Subcutaneous abdominal adipose tissue (tissue), 5 donors: ENCODE results near the gene PHYKPL.

Experiments used
- H3K27ac ChIP-seq: one replicate; pipeline ENCODE4 v1.7.0; 2013; ENCODE audit warnings: low read depth, mild to moderate bottlenecking, inconsistent platforms, low read length, moderate library complexity
- H3K27me3 ChIP-seq, 5 donors: one replicate each; pipeline ENCODE4 v1.7.0; 2013; ENCODE audit warnings: low read length in 5 of 5, inconsistent platforms in 1 of 5; ENCODE audit not compliant: control insufficient read depth in 5 of 5, insufficient read depth in 4 of 5
- H3K36me3 ChIP-seq, 5 donors: one replicate each; pipeline ENCODE4 v1.7.0; 2013; ENCODE audit warnings: low read length in 5 of 5; ENCODE audit not compliant: control insufficient read depth in 5 of 5, insufficient read depth in 5 of 5
- H3K4me1 ChIP-seq, 5 donors: one replicate each; pipeline ENCODE4 v1.7.0; 2013; ENCODE audit warnings: low read length in 5 of 5, mild to moderate bottlenecking in 3 of 5, moderate library complexity in 1 of 5; ENCODE audit not compliant: control insufficient read depth in 5 of 5, insufficient read depth in 5 of 5
- H3K4me3 ChIP-seq, 5 donors: one replicate each; pipeline ENCODE4 v1.7.0; 2013; ENCODE audit warnings: low read length in 5 of 5, low read depth in 1 of 5
- H3K9ac ChIP-seq, 5 donors: one replicate each; pipeline ENCODE4 v1.7.0; 2013; ENCODE audit warnings: low read length in 5 of 5, mild to moderate bottlenecking in 4 of 5, moderate library complexity in 3 of 5
- H3K9me3 ChIP-seq, 5 donors: one replicate each; pipeline ENCODE4 v1.7.0; 2013; ENCODE audit warnings: low read length in 5 of 5; ENCODE audit not compliant: control insufficient read depth in 5 of 5
- donor health status: healthy.
- donor health status: healthy.
- donor health status: healthy.
- donor health status: healthy.
- donor health status: healthy.

PHYKPL gene

GRCh38 chr5:178274781-178275537 lies 42.4 kb upstream of the PHYKPL start:
- H3K9me3 ChIP-seq, result peaks cover 0 to 12% (median 10%) of the 10 kb centered on the region in 5 donors
- peaks cover 0 to 37% (median 28%) of the 10 kb centered on the region in 5 donors for H3K4me1 ChIP-seq
- peaks cover 7 to 23% (median 16%) of the 10 kb centered on the region in 5 donors for H3K27me3 ChIP-seq
- no peaks in the 10 kb centered on the region for H3K36me3 ChIP-seq
- no peak overlapping the region for H3K4me3 ChIP-seq
- H3K27ac ChIP-seq, result no peak overlapping the region
- no peak overlapping the region for H3K9ac ChIP-seq

GRCh38 chr5:178273665-178274541 lies 41.3 kb upstream of the PHYKPL start:
- Histone ChIP-seq H3K27me3 (peaks cover 4 to 19% (median 11%) of the 10 kb centered on the region in 5 donors), H3K4me1 (peaks cover 0 to 33% (median 26%) of the 10 kb centered on the region in 5 donors), H3K36me3 (no peaks in the 10 kb centered on the region), H3K9ac (no peak overlapping the region), H3K4me3 (no peak overlapping the region), H3K27ac (no peak overlapping the region), H3K9me3 (peaks cover 0 to 12% (median 10%) of the 10 kb centered on the region in 5 donors)

GRCh38 chr5:178273041-178273440 lies 40.4 kb upstream of the PHYKPL start:
- Histone ChIP-seq H3K9me3 (peaks cover 0 to 12% (median 10%) of the 10 kb centered on the region in 5 donors), H3K36me3 (no peaks in the 10 kb centered on the region), H3K27me3 (peaks cover 0 to 12% (median 4%) of the 10 kb centered on the region in 5 donors), H3K27ac (no peak overlapping the region), H3K4me1 (peaks cover 0 to 33% (median 26%) of the 10 kb centered on the region in 5 donors), H3K4me3 (no peak overlapping the region), H3K9ac (no peak overlapping the region)

GRCh38 chr5:178272591-178272990 lies 40.0 kb upstream of the PHYKPL start:
- no peak overlapping the region for H3K9ac ChIP-seq
- H3K4me1 ChIP-seq, result peaks cover 0 to 33% (median 26%) of the 10 kb centered on the region in 5 donors
- H3K4me3 ChIP-seq, result no peak overlapping the region
- H3K27me3 ChIP-seq, result peaks cover 0 to 8% (median 0%) of the 10 kb centered on the region in 5 donors
- H3K27ac ChIP-seq, result no peak overlapping the region
- peaks cover 0 to 12% (median 10%) of the 10 kb centered on the region in 5 donors for H3K9me3 ChIP-seq
- H3K36me3 ChIP-seq, result no peaks in the 10 kb centered on the region

- no peak overlapping the region for H3K9ac ChIP-seq
- H3K36me3 ChIP-seq, result no peaks in the 10 kb centered on the region
- no peak overlapping the region for H3K27ac ChIP-seq
- H3K9me3 ChIP-seq, result peaks cover 0 to 12% (median 10%) of the 10 kb centered on the region in 5 donors
- peaks cover 0 to 7% (median 0%) of the 10 kb centered on the region in 5 donors for H3K27me3 ChIP-seq
- no peak overlapping the region for H3K4me3 ChIP-seq
- peaks cover 0 to 33% (median 26%) of the 10 kb centered on the region in 5 donors for H3K4me1 ChIP-seq
These were observed 39.3 kb upstream of the PHYKPL start for GRCh38 chr5:178271726-178272479.

GRCh38 chr5:178271231-178271630 lies 38.6 kb upstream of the PHYKPL start:
- Histone ChIP-seq H3K4me3 (no peak overlapping the region), H3K36me3 (no peaks in the 10 kb centered on the region), H3K9ac (no peak overlapping the region), H3K4me1 (peaks cover 0 to 33% (median 26%) of the 10 kb centered on the region in 5 donors), H3K27ac (no peak overlapping the region), H3K27me3 (peaks cover 0 to 7% (median 0%) of the 10 kb centered on the region in 5 donors), H3K9me3 (peaks cover 0 to 9% (median 9%) of the 10 kb centered on the region in 5 donors)

GRCh38 chr5:178269499-178269898 lies 36.9 kb upstream of the PHYKPL start:
- no peak overlapping the region for H3K27ac ChIP-seq
- H3K27me3 ChIP-seq, result no peaks in the 10 kb centered on the region
- no peaks in the 10 kb centered on the region for H3K36me3 ChIP-seq
- H3K4me3 ChIP-seq, result no peak overlapping the region
- no peaks in the 10 kb centered on the region for H3K9me3 ChIP-seq
- no peak overlapping the region for H3K9ac ChIP-seq
- H3K4me1 ChIP-seq, result peaks cover 0 to 28% (median 25%) of the 10 kb centered on the region in 5 donors

GRCh38 chr5:178267876-178268275 lies 35.3 kb upstream of the PHYKPL start:
- Histone ChIP-seq H3K9me3 (no peaks in the 10 kb centered on the region), H3K4me1 (peaks cover 0 to 13% (median 11%) of the 10 kb centered on the region in 5 donors), H3K36me3 (no peaks in the 10 kb centered on the region), H3K27ac (no peak overlapping the region), H3K9ac (no peak overlapping the region), H3K4me3 (no peak overlapping the region), H3K27me3 (no peaks in the 10 kb centered on the region)

- H3K27me3 ChIP-seq, result no peaks in the 10 kb centered on the region
- H3K9ac ChIP-seq, result no peak overlapping the region
- H3K4me1 ChIP-seq, result peaks cover 0 to 7% (median 6%) of the 10 kb centered on the region in 5 donors
- H3K4me3 ChIP-seq, result no peak overlapping the region
- H3K36me3 ChIP-seq, result no peaks in the 10 kb centered on the region
- no peak overlapping the region for H3K27ac ChIP-seq
- no peaks in the 10 kb centered on the region for H3K9me3 ChIP-seq
These were observed 34.6 kb upstream of the PHYKPL start for GRCh38 chr5:178267245-178267644.
